ENCODE measurements around the gene ATG16L1. TPM values are rescaled to one million over a fixed set of nuclear protein-coding genes. Genes with fewer than 3 reads are reported as not detected.

The ATG16L1 gene
- polyA plus RNA-seq, 1 donor (not counting 4 experiments of a cell fraction or from before 2014, with no cell fraction given), result 38.5 TPM

- Histone ChIP-seq H3K36me3 (ENCODE audit: control insufficient read depth in 2 of 2, extremely low read depth in 1 of 2, insufficient read depth in 2 of 2, low read length in 2 of 2) (no peaks in the 10 kb centered on the region), H4K20me1 (ENCODE audit: control insufficient read depth, extremely low read depth, insufficient read depth, low read length) (no peaks in the 10 kb centered on the region), H3K4me1 (ENCODE audit: control insufficient read depth, extremely low read depth, insufficient read depth, low read length) (peaks cover 35% of the 10 kb centered on the region), H3K9ac (ENCODE audit: control insufficient read depth, extremely low read depth, insufficient read depth, low read length) (no peak overlapping the region), H3K27ac (ENCODE audit: control insufficient read depth, insufficient read depth, low read length) (peak overlapping the region; percentile 28), H3K9me3 (ENCODE audit: control insufficient read depth, low read depth, low read length) (no peaks in the 10 kb centered on the region), H2AFZ (ENCODE audit: control insufficient read depth, low read length) (no peak overlapping the region), H3K4me2 (ENCODE audit: control insufficient read depth, extremely low read depth, insufficient read depth, low read depth, low read length) (no peak overlapping the region), H3K27me3 (ENCODE audit: control insufficient read depth, extremely low read depth, insufficient read depth, low read length) (no peaks in the 10 kb centered on the region), H3K9me1 (ENCODE audit: control insufficient read depth, extremely low read depth, insufficient read depth, low read length) (no peaks in the 10 kb centered on the region), H3K4me3 (ENCODE audit: control insufficient read depth in 2 of 3, extremely low read depth in 1 of 3, insufficient read depth in 2 of 3, low read depth in 1 of 3, low read length in 3 of 3) (no peak overlapping the region), H3K79me2 (ENCODE audit: control insufficient read depth, insufficient read depth, low read length) (no peaks in the 10 kb centered on the region)
- dilution Hi-C loops (cut with MboI; ENCODE audit: extremely low pct_ligation_motif_present, low sequenced_read_pairs), result loop anchor here (25.0 kb wide), 1 partner anchor 383 kb away; the partner anchor contains the start of gene SNORC
- TF ChIP-seq EZH2 (IDR thresholded peaks at IDR 0.05; ENCODE audit: low read length) (no peak), CTCF (optimal IDR thresholded peaks at IDR 0.05 in 1 of 3, IDR thresholded peaks at IDR 0.05 in 1 of 3, conservative IDR thresholded peaks at IDR 0.05 in 1 of 3; ENCODE audit: extremely low read depth in 1 of 3, insufficient read depth in 2 of 3, low read length in 3 of 3) (no peak)
- DNase-seq (ENCODE audit: low read depth, low spot score), result no peak
- FAIRE-seq, result no peak
These were observed 6.1 kb upstream of the ATG16L1 start for GRCh38 chr2:233245406-233245805.

- no peaks in the 10 kb centered on the region for H3K27me3 ChIP-seq (ENCODE audit: control insufficient read depth, extremely low read depth, insufficient read depth, low read length)
- no peak for DNase-seq (ENCODE audit: low read depth, low spot score)
- H3K27ac ChIP-seq (ENCODE audit: control insufficient read depth, insufficient read depth, low read length), result peak overlapping the region; percentile 91
- H3K4me2 ChIP-seq (ENCODE audit: control insufficient read depth, extremely low read depth, insufficient read depth, low read depth, low read length), result peak overlapping the region; percentile 78
- peaks cover 6% of the 10 kb centered on the region for H3K79me2 ChIP-seq (ENCODE audit: control insufficient read depth, insufficient read depth, low read length)
- H3K9me1 ChIP-seq (ENCODE audit: control insufficient read depth, extremely low read depth, insufficient read depth, low read length), result no peaks in the 10 kb centered on the region
- dilution Hi-C loops (cut with MboI; ENCODE audit: extremely low pct_ligation_motif_present, low sequenced_read_pairs), result loop anchor here (25.0 kb wide), 1 partner anchor 385 kb away; the partner anchor contains the start of gene SNORC
- peak overlapping the region; percentile 5 for H2AFZ ChIP-seq (ENCODE audit: control insufficient read depth, low read length)
- H3K4me1 ChIP-seq (ENCODE audit: control insufficient read depth, extremely low read depth, insufficient read depth, low read length), result peaks cover 23% of the 10 kb centered on the region
- FAIRE-seq, result peak; percentile 60
- no peaks in the 10 kb centered on the region for H3K36me3 ChIP-seq (ENCODE audit: control insufficient read depth in 2 of 2, extremely low read depth in 1 of 2, insufficient read depth in 2 of 2, low read length in 2 of 2)
- peak overlapping the region; percentile 45 for H3K9ac ChIP-seq (ENCODE audit: control insufficient read depth, extremely low read depth, insufficient read depth, low read length)
- no peaks in the 10 kb centered on the region for H3K9me3 ChIP-seq (ENCODE audit: control insufficient read depth, low read depth, low read length)
- peak overlapping the region in 2 of 3 experiments; percentile 19 to 26 for H3K4me3 ChIP-seq (ENCODE audit: control insufficient read depth in 2 of 3, extremely low read depth in 1 of 3, insufficient read depth in 2 of 3, low read depth in 1 of 3, low read length in 3 of 3)
- TF ChIP-seq EZH2 (IDR thresholded peaks at IDR 0.05; ENCODE audit: low read length), result no peak
- TF ChIP-seq CTCF (optimal IDR thresholded peaks at IDR 0.05 in 1 of 3, IDR thresholded peaks at IDR 0.05 in 1 of 3, conservative IDR thresholded peaks at IDR 0.05 in 1 of 3; ENCODE audit: extremely low read depth in 1 of 3, insufficient read depth in 2 of 3, low read length in 3 of 3), result no peak
- no peaks in the 10 kb centered on the region for H4K20me1 ChIP-seq (ENCODE audit: control insufficient read depth, extremely low read depth, insufficient read depth, low read length)
These were observed 4.4 kb upstream of the ATG16L1 start for GRCh38 chr2:233247116-233247515.

Measured in keratinocyte (primary cell).